Activated CD8-positive, alpha-beta T cell treated with anti-CD3 and anti-CD28 coated beads, Interleukin-2, amount 10 ng/mL, durations not matched to agents 7 days and 5 days (primary cell): ENCODE data around the gene PODN. TPM values are rescaled to one million over a fixed set of nuclear protein-coding genes. Genes with fewer than 3 reads are reported as not detected.

Experiments used
- ATAC-seq: fragments of 150-1000 bp; cut with Tn5 transposase; one replicate; pipeline ENCODE4 v1.10.0; 2021; ENCODE audit warnings: moderate library complexity
- CTCF ChIA-PET: fragments of 350-600 bp; sonication (Branson Sonifier 250); formaldehyde crosslinking; loops from one replicate; lab custom pipeline; 2021; ENCODE audit warnings: antibody characterized with exemption; lab: Charles Lee
- POLR2A ChIA-PET: fragments of 350-600 bp; sonication (Branson Sonifier 250); formaldehyde crosslinking; loops from one replicate; lab custom pipeline; 2021; ENCODE audit warnings: antibody characterized with exemption; lab: Charles Lee
- DNase-seq: peaks from one replicate; pipeline ENCODE4 v3.0.0-alpha.2; 2020
- H3K27ac Mint-ChIP-seq: one replicate; pipeline ENCODE4 v1.8.0; 2021; ENCODE audit warnings: mild to moderate bottlenecking, mixed read lengths
- H3K27me3 Mint-ChIP-seq: one replicate; pipeline ENCODE4 v1.8.0; 2021; ENCODE audit warnings: low read depth, mixed read lengths
- H3K36me3 Mint-ChIP-seq: one replicate; pipeline ENCODE4 v1.8.0; 2021; ENCODE audit warnings: low read depth, mixed read lengths
- H3K4me1 Mint-ChIP-seq: one replicate; pipeline ENCODE4 v1.8.0; 2021; ENCODE audit warnings: low read depth, mixed read lengths
- H3K4me3 Mint-ChIP-seq: one replicate; pipeline ENCODE4 v1.8.0; 2021; ENCODE audit warnings: mild to moderate bottlenecking, mixed read lengths
- H3K9me3 Mint-ChIP-seq: one replicate; pipeline ENCODE4 v1.8.0; 2022; ENCODE audit warnings: mixed read lengths; ENCODE audit not compliant: insufficient read depth
- total RNA-seq, 2 experiments: library from RNA; stranded (reverse); gene quantifications; one replicate each; pipeline ENCODE4 v1.2.3, GENCODE V29; 2021

The PODN gene
- total RNA-seq, 2 experiments from 2014 or later = not detected

GRCh38 chr1:53086491-53087070, 24.6 kb downstream of the PODN start:
- H3K9me3 Mint-ChIP-seq = no peaks in the 10 kb centered on the region
- H3K27me3 Mint-ChIP-seq = no peaks in the 10 kb centered on the region
- DNase-seq = no peak
- no peaks in the 10 kb centered on the region for H3K4me1 Mint-ChIP-seq
- ChIA-PET POLR2A (no interaction called here), CTCF (no interaction called here)
- no peaks in the 10 kb centered on the region for H3K36me3 Mint-ChIP-seq
- H3K4me3 Mint-ChIP-seq = no peak overlapping the region
- H3K27ac Mint-ChIP-seq = no peak overlapping the region
- no peak for ATAC-seq

DNA sequence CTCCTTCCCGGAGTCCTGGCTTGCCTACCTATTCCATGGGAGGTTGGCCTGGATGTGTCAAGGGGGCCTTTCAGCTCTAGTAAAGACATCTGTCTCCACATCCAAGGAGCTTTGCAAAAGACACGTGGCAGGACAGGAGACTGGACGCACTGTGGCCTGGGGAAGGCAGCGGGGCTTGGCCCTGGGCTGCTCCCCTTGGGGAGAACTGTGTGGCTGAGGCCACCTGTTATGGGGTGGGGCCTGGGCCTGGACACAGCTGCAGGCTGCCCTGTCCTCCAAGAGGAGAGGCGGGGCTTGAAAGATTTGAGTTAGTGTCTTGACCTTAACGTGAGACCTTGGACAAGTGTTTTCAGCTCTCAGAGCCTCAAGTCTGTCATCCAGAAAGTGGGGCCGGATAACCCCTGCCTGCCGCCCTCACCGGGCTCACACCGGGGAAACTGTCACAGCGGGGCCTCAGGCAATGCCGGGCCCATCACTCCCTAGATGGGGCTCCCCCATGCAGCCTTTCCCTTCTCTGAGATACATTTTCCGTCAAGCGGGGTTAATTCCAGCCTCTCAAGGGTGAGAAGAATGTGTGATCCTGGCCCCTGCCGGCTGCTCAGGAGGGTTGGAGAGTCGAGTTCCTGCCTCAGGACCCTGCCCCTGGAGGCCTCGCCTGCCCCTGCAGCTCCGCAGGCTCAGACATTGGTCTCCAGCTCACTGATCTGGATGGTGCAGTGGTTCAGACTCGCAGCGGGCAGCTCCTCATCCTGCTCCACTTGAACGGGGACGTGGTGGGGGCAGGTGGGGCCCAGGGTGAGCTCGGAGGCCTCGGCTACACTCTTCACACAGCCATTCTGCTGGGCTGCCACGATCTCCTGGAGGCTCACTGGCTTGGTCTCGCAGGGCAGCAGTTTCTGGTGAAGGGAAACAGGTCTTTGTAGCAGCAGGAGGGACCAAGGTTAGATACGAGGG, 25.6 kb downstream of the PODN start:
- Mint-ChIP-seq H3K36me3 (no peaks in the 10 kb centered on the region), H3K9me3 (no peaks in the 10 kb centered on the region), H3K4me1 (no peaks in the 10 kb centered on the region), H3K4me3 (no peak overlapping the region), H3K27ac (no peak overlapping the region), H3K27me3 (no peaks in the 10 kb centered on the region)
- no peak for DNase-seq
- ATAC-seq = no peak
- ChIA-PET POLR2A (no interaction called here), CTCF (no interaction called here)

GRCh38 chr1:53088616-53089300, 26.7 kb downstream of the PODN start:
- ChIA-PET CTCF (no interaction called here), POLR2A (no interaction called here)
- Mint-ChIP-seq H3K36me3 (no peaks in the 10 kb centered on the region), H3K9me3 (no peaks in the 10 kb centered on the region), H3K4me3 (no peak overlapping the region), H3K4me1 (no peaks in the 10 kb centered on the region), H3K27ac (no peak overlapping the region), H3K27me3 (no peaks in the 10 kb centered on the region)
- no peak for DNase-seq
- ATAC-seq = no peak

DNA sequence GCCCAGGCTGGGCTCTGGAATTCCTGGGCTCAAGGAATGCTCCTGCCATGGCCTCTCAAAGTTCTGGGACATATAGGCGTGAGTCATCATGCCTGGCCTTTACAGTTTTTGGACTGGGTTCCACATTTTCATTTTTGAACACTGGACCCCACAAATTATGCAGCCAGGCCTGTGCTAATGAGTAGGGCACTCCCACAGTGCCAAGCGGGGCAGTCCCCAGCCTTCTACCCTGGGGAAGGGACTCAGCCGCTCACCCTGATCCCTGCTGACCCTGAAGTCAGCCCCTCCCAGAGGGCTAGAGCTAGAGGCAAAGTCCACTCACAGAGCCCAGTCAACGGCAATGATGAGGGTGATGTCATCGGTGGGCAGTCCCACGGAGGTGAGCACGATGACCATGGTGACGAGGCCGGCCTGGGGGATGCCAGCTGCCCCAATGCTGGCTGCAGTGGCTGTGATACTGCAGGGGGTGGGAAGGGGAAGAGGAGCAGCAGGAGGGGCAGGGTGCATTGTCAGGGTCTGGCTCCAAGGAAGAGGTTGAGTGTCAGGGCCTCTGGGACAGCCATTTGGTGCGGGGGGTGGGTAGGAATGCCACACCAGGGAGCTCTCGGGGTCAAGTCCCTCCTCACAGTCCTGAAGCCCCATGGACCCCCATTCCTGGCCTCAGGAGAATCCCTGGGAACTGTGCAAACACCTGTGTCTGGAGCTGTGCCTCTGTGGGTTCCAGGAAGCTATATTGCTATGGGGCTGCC, 27.6 kb downstream of the PODN start:
- H3K4me3 Mint-ChIP-seq = no peak overlapping the region
- DNase-seq (no peak), ATAC-seq (no peak)
- CTCF ChIA-PET = interaction anchor here (0.6 kb wide), 1 partner anchor 214 kb away, joined by 3 read pairs; no protein-coding TSS in a partner anchor
- H3K9me3 Mint-ChIP-seq = no peaks in the 10 kb centered on the region
- POLR2A ChIA-PET = no interaction called here
- H3K27ac Mint-ChIP-seq = no peak overlapping the region
- no peaks in the 10 kb centered on the region for H3K4me1 Mint-ChIP-seq
- no peaks in the 10 kb centered on the region for H3K36me3 Mint-ChIP-seq
- H3K27me3 Mint-ChIP-seq = no peaks in the 10 kb centered on the region

- Mint-ChIP-seq H3K36me3 (no peaks in the 10 kb centered on the region), H3K4me3 (no peak overlapping the region), H3K27ac (no peak overlapping the region), H3K4me1 (no peaks in the 10 kb centered on the region), H3K27me3 (no peaks in the 10 kb centered on the region), H3K9me3 (no peaks in the 10 kb centered on the region)
- ChIA-PET CTCF (interaction anchor here (0.6 kb wide), 1 partner anchor 215 kb away, joined by 3 read pairs; no protein-coding TSS in a partner anchor), POLR2A (no interaction called here)
- DNase-seq (no peak), ATAC-seq (no peak)
Observed at GRCh38 chr1:53090227-53091147, 28.5 kb downstream of the PODN start.

- no peak overlapping the region for H3K4me3 Mint-ChIP-seq
- H3K36me3 Mint-ChIP-seq = no peaks in the 10 kb centered on the region
- ChIA-PET CTCF (no interaction called here), POLR2A (no interaction called here)
- ATAC-seq (no peak), DNase-seq (no peak)
- no peak overlapping the region for H3K27ac Mint-ChIP-seq
- no peaks in the 10 kb centered on the region for H3K4me1 Mint-ChIP-seq
- no peaks in the 10 kb centered on the region for H3K27me3 Mint-ChIP-seq
- H3K9me3 Mint-ChIP-seq = no peaks in the 10 kb centered on the region
Observed at GRCh38 chr1:53091841-53092645, 30.0 kb downstream of the PODN start.

GRCh38 chr1:53092659-53093450, 30.8 kb downstream of the PODN start:
- H3K36me3 Mint-ChIP-seq = no peaks in the 10 kb centered on the region
- no peaks in the 10 kb centered on the region for H3K9me3 Mint-ChIP-seq
- H3K4me3 Mint-ChIP-seq = no peak overlapping the region
- DNase-seq (no peak), ATAC-seq (no peak)
- ChIA-PET CTCF (no interaction called here), POLR2A (no interaction called here)
- H3K27ac Mint-ChIP-seq = no peak overlapping the region
- no peaks in the 10 kb centered on the region for H3K27me3 Mint-ChIP-seq
- H3K4me1 Mint-ChIP-seq = no peaks in the 10 kb centered on the region

GRCh38 chr1:53093451-53093754, 31.4 kb downstream of the PODN start:
- H3K27ac Mint-ChIP-seq = no peak overlapping the region
- no peaks in the 10 kb centered on the region for H3K27me3 Mint-ChIP-seq
- H3K36me3 Mint-ChIP-seq = no peaks in the 10 kb centered on the region
- POLR2A ChIA-PET = no interaction called here
- H3K9me3 Mint-ChIP-seq = no peaks in the 10 kb centered on the region
- CTCF ChIA-PET = no interaction called here
- DNase-seq = no peak
- H3K4me3 Mint-ChIP-seq = no peak overlapping the region
- H3K4me1 Mint-ChIP-seq = no peaks in the 10 kb centered on the region
- ATAC-seq = no peak

GRCh38 chr1:53093778-53094532, 31.9 kb downstream of the PODN start:
- Mint-ChIP-seq H3K27me3 (no peaks in the 10 kb centered on the region), H3K36me3 (no peaks in the 10 kb centered on the region), H3K27ac (no peak overlapping the region), H3K4me3 (no peak overlapping the region), H3K4me1 (no peaks in the 10 kb centered on the region), H3K9me3 (no peaks in the 10 kb centered on the region)
- DNase-seq = no peak
- ATAC-seq = no peak
- ChIA-PET POLR2A (no interaction called here), CTCF (no interaction called here)
